HepG2 (cell line): Measurements from ENCODE around the gene KDM5B. TPM values are rescaled to one million over a fixed set of nuclear protein-coding genes. Genes with fewer than 3 reads are reported as not detected.
A peak's percentile ranks its signal among the peaks of the same experiment; 100 is the strongest.

ENCODE experiments used
- ATAC-seq: fragments of 200-7000 bp; cut with Tn5 transposase; 3 replicates; pipeline ENCODE4 v1.9.1; 2020; ENCODE audit warnings: mild to moderate bottlenecking, moderate library complexity
- BruUV-seq: library from RNA; stranded (reverse); fragments of 400-500 nt; replicated peaks from 2 replicates; lab custom pipeline; 2021; lab: Mats Ljungman, UMichigan
- CTCF ChIA-PET: fragments of 300-600 bp; formaldehyde crosslinking; extraction: SDS; loops from one replicate; lab custom pipeline; 2021; ENCODE audit warnings: low total read pairs, inconsistent platforms, low intra/inter-chr PET ratio; lab: Yijun Ruan, JAX
- POLR2A ChIA-PET: fragments of 350-600 bp; sonication (Branson Sonifier 250); formaldehyde crosslinking; loops from one replicate; lab custom pipeline; 2020; ENCODE audit warnings: antibody characterized with exemption, inconsistent platforms; lab: Yijun Ruan, JAX
- DNase-seq: peaks from one replicate; pipeline ENCODE4 v3.0.0-alpha.2; 2015; ENCODE audit warnings: low spot score
- FAIRE-seq: peaks from 3 replicates; lab custom pipeline; 2011; peaks lifted over from hg19 to GRCh38; lab: Jason Lieb, UNC
- H2AFZ ChIP-seq: one replicate; pipeline ENCODE4 v1.6.1; 2011; ENCODE audit warnings: low read length, inconsistent platforms
- H3K27ac ChIP-seq: fragments of 300-600 bp; 3 replicates; pipeline ENCODE4 v1.8.0; 2011; ENCODE audit warnings: mixed run types, mild to moderate bottlenecking, mixed read lengths, low read length, inconsistent platforms; ENCODE audit not compliant: insufficient read depth; ENCODE audit errors: extremely low read length
- H3K27me3 ChIP-seq, 2 experiments: fragments of 200-600 bp in 1 of 2; 2 replicates in 1 of 2; 3 replicates in 1 of 2; pipeline versions ENCODE4 v1.6.0 to v1.8.0; 2011; ENCODE audit warnings: low read length in 2 of 2, mild to moderate bottlenecking in 2 of 2, moderate library complexity in 2 of 2, inconsistent platforms in 1 of 2; ENCODE audit not compliant: insufficient read depth in 2 of 2, control insufficient read depth in 1 of 2
- H3K36me3 ChIP-seq, 2 experiments: fragments of 200-600 bp in 1 of 2; replicated peaks in 1 of 2; 2 replicates in 1 of 2; 3 replicates in 1 of 2; pipeline versions ENCODE4 v1.5.1 to v1.8.0; 2011; ENCODE audit warnings: low read length in 2 of 2, inconsistent platforms in 1 of 2; ENCODE audit not compliant: insufficient read depth in 2 of 2, control insufficient read depth in 1 of 2
- H3K4me1 ChIP-seq: 2 replicates; pipeline ENCODE4 v1.5.1; 2012; ENCODE audit warnings: low read length, inconsistent platforms; ENCODE audit not compliant: insufficient read depth
- H3K4me2 ChIP-seq: 2 replicates; pipeline ENCODE4 v1.6.0; 2011; ENCODE audit warnings: low read depth, low read length, inconsistent platforms
- H3K4me3 ChIP-seq, 3 experiments: fragments of 200-600 bp in 1 of 3; sonication (generic), shearing (Covaris generic) in 1 of 3; replicated peaks in 1 of 3; 2 replicates each; pipeline ENCODE4 v1.5.1; 2011 to 2016; ENCODE audit warnings: low read length in 3 of 3, inconsistent platforms in 2 of 3, low read depth in 2 of 3, mild to moderate bottlenecking in 2 of 3, control low read depth in 1 of 3, mixed read lengths in 1 of 3; ENCODE audit not compliant: insufficient read depth in 1 of 3
- H3K79me2 ChIP-seq: one replicate; pipeline ENCODE4 v1.6.1; 2011; ENCODE audit warnings: low read length, inconsistent platforms; ENCODE audit not compliant: insufficient read depth
- H3K9ac ChIP-seq: 2 replicates; pipeline ENCODE4 v1.6.0; 2011; ENCODE audit warnings: mild to moderate bottlenecking, low read depth, low read length, inconsistent platforms; ENCODE audit not compliant: insufficient read depth
- H3K9me3 ChIP-seq: 2 replicates; pipeline ENCODE4 v1.5.1; 2012; ENCODE audit warnings: mild to moderate bottlenecking, low read length
- H4K20me1 ChIP-seq: 2 replicates; pipeline ENCODE4 v1.6.0; 2011; ENCODE audit warnings: inconsistent platforms, mild to moderate bottlenecking, low read length, moderate library complexity; ENCODE audit not compliant: insufficient read depth
- FOSL2 ChIP-seq: sonication (generic); formaldehyde crosslinking; IDR thresholded peaks from 2 replicates; pipeline ENCODE4 v1.4.0; 2020; ENCODE audit warnings: missing genetic modification reagents
- HOXA9 ChIP-seq: sonication (generic); formaldehyde crosslinking; IDR thresholded peaks from 2 replicates; pipeline ENCODE4 v1.8.1; 2022; ENCODE audit warnings: missing genetic modification reagents, mild to moderate bottlenecking, moderate library complexity, borderline replicate concordance
- ZBTB20 ChIP-seq: sonication (generic); formaldehyde crosslinking; IDR thresholded peaks from 2 replicates; pipeline ENCODE4 v1.8.1; 2023; ENCODE audit warnings: missing genetic modification reagents, low read depth, mild to moderate bottlenecking, borderline replicate concordance
- ZNF629 ChIP-seq: sonication (generic); formaldehyde crosslinking; conservative IDR thresholded peaks from 2 replicates; pipeline ENCODE4 v1.5.0; 2020; ENCODE audit warnings: missing genetic modification reagents
- ZNF782 ChIP-seq: sonication (generic); formaldehyde crosslinking; IDR thresholded peaks from 2 replicates; pipeline ENCODE4 v1.4.0; 2020; ENCODE audit warnings: missing genetic modification reagents, mild to moderate bottlenecking, borderline replicate concordance
- whole genome bisulfite sequencing: methylation state at CpG from one replicate; pipeline ENCODE4 v1.1.6; 2017; ENCODE audit warnings: low lambda C conversion rate; 5-methylcytosine and 5-hydroxymethylcytosine counted together
- in situ Hi-C: cut with HindIII; loops from 2 replicates; pipeline ENCODE4 v1.10.0; 2017; ENCODE audit warnings: low pct_unique_long_range_greater_than_20kb; ENCODE audit not compliant: extremely low pct_ligation_motif_present
- intact Hi-C: fragments of 100-400 bp; cut with micrococcal nuclease; formaldehyde crosslinking; loops from one replicate; pipeline ENCODE4 v1.10.0; 2022; ENCODE audit not compliant: unreplicated experiment
- polyA plus RNA-seq, 8 experiments: library from polyadenylated mRNA; depleted of rRNA in 3 of 8; stranded (reverse) in 7 of 8; unstranded in 1 of 8; fragments of >200 nt; fragmentation: Illumina TruSeq in 4 of 8; extraction: Trizol in 4 of 8; gene quantifications; 2 replicates each; pipeline versions ENCODE4 v1.2.1 to v1.2.3, GENCODE V29; 2011 to 2016; ENCODE audit warnings: low read depth in 4 of 8, missing spikeins in 1 of 8, mixed read lengths in 1 of 8; ENCODE audit not compliant: insufficient read depth in 1 of 8
- total RNA-seq, 5 experiments: library from RNA; depleted of rRNA; stranded (reverse); fragments of >200 nt; fragmentation: Illumina TruSeq; extraction: Trizol; gene quantifications; 2 replicates each; pipeline ENCODE4 v1.2.3, GENCODE V29; 2016; ENCODE audit warnings: low read depth in 1 of 5
- TF ChIP-seq, protein P1 (sequence below): sonication (generic); formaldehyde crosslinking; IDR thresholded peaks from 2 replicates; pipeline ENCODE4 v1.5.1; 2020; ENCODE audit warnings: mild to moderate bottlenecking, missing genetic modification reagents
- TF ChIP-seq, protein P2 (sequence below): sonication (generic); formaldehyde crosslinking; IDR thresholded peaks from 2 replicates; pipeline ENCODE4 v1.4.0; 2020; ENCODE audit warnings: missing genetic modification reagents

The KDM5B gene
- total and polyA plus RNA-seq, 2 of the 13 experiments (the other 11 are each of a cell fraction or from before 2014, with no cell fraction given), result 34.2 to 35.4 TPM

DNA sequence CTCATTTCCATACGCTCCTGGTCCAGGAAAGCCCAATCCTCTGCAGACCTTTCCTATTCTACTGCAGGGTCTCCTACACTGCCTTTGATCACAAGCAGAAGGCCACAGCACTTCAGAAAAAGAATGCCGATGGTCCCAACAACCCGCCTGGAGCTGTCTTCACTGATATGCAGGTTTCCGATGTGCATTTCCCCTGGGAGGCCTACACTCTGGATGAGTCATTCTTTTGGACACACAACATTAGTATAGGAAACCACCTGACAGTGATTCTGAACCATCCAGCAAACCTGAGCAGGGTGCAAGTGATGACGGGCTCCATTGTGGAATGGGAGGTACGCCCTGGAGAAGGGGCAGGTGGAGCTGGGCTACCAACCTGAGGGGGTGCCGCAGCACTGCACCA, 17.5 kb upstream of the KDM5B start:
- WGBS, result 41% methylated on average over 7 of the region's 7 CpGs
- no peak overlapping the region for H3K4me2 ChIP-seq
- no TSS peak for BruUV-seq
- H3K27ac ChIP-seq, result no peak overlapping the region
- no peak overlapping the region for H2AFZ ChIP-seq
- ChIA-PET CTCF (no interaction called here), POLR2A (interaction anchor here (0.7 kb wide), 1 partner anchor 35 kb away, joined by 3 read pairs; no protein-coding TSS in a partner anchor)
- no peaks in the 10 kb centered on the region for H3K79me2 ChIP-seq
- intact Hi-C loops (no loop called here), in situ Hi-C loops (no loop called here)
- H3K27me3 ChIP-seq, result peaks cover 0 to 18% of the 10 kb centered on the region in 2 experiments; a peak in 2 of 5 replicates
- no peaks in the 10 kb centered on the region for H4K20me1 ChIP-seq
- ATAC-seq, result peak; percentile 43; the same call in 1 of the 3 replicates
- peaks cover 18% of the 10 kb centered on the region; the same call in 1 of the 2 replicates for H3K4me1 ChIP-seq
- FAIRE-seq, result no peak
- no peak overlapping the region for H3K4me3 ChIP-seq
- H3K9me3 ChIP-seq, result no peaks in the 10 kb centered on the region
- no peaks in the 10 kb centered on the region for H3K36me3 ChIP-seq
- H3K9ac ChIP-seq, result no peak overlapping the region
- TF ChIP-seq FOSL2 (CRISPR knock-in tag) (peak; percentile 36; the same call in 1 of the 2 replicates), ZNF629 (CRISPR knock-in tag) (no peak)
- TF ChIP-seq, all 625 proteins: peak for 1
- DNase-seq, result no peak

DNA sequence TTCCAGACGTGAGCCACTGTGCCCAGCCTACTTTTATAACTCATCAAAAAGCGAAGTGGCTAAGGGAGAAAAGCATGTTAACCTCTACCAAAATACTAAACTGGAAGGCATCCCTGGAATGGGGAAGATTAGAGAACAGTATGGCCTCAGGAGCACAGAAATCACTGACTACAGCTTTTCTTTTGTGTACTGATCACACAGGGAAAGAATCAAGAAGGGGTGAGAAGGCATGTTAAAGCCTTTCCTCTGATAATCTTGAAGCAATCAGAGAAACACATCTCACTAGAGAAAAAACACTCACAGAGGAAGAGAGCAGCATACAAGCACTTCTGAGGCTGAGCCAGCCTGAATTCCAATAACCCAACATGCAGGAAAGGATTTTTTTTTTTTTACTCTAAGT, 13.2 kb upstream of the KDM5B start:
- H2AFZ ChIP-seq, result no peak overlapping the region
- POLR2A ChIA-PET, result interaction anchor here (1.1 to 2.9 kb wide), 2 partner anchors 11 to 39 kb away, joined by 5 to 16 read pairs; partner anchors contain the start of gene PCAT6
- DNase-seq (no peak), FAIRE-seq (no peak), ATAC-seq (no peak)
- BruUV-seq, result no TSS peak
- no peaks in the 10 kb centered on the region for H3K36me3 ChIP-seq
- intact Hi-C loops, result no loop called here
- H4K20me1 ChIP-seq, result no peaks in the 10 kb centered on the region
- no peak overlapping the region for H3K27ac ChIP-seq
- no peak overlapping the region for H3K4me3 ChIP-seq
- TF ChIP-seq, protein P1, sequence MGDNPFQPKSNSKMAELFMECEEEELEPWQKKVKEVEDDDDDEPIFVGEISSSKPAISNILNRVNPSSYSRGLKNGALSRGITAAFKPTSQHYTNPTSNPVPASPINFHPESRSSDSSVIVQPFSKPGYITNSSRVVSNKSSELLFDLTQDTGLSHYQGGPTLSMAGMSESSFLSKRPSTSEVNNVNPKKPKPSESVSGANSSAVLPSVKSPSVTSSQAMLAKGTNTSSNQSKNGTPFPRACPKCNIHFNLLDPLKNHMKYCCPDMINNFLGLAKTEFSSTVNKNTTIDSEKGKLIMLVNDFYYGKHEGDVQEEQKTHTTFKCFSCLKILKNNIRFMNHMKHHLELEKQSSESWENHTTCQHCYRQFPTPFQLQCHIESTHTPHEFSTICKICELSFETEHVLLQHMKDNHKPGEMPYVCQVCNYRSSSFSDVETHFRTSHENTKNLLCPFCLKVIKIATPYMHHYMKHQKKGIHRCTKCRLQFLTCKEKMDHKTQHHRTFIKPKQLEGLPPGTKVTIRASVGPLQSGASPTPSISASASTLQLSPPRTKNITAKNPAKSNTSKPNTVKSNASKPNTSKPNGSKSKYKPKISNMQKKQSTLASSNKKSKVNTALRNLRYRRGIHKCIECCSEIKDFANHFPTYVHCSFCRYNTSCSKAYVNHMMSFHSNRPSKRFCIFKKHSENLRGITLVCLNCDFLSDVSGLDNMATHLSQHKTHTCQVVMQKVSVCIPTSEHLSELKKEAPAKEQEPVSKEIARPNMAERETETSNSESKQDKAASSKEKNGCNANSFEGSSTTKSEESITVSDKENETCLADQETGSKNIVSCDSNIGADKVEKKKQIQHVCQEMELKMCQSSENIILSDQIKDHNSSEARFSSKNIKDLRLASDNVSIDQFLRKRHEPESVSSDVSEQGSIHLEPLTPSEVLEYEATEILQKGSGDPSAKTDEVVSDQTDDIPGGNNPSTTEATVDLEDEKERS, result no peak
- TF ChIP-seq ZNF782 (CRISPR knock-in tag) (no peak), ZBTB20 (CRISPR knock-in tag) (no peak), HOXA9 (no peak)
- TF ChIP-seq, protein P2, sequence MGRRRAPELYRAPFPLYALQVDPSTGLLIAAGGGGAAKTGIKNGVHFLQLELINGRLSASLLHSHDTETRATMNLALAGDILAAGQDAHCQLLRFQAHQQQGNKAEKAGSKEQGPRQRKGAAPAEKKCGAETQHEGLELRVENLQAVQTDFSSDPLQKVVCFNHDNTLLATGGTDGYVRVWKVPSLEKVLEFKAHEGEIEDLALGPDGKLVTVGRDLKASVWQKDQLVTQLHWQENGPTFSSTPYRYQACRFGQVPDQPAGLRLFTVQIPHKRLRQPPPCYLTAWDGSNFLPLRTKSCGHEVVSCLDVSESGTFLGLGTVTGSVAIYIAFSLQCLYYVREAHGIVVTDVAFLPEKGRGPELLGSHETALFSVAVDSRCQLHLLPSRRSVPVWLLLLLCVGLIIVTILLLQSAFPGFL, result no peak
- TF ChIP-seq, all 625 proteins: peak for 0
- in situ Hi-C loops, result no loop called here
- Histone ChIP-seq H3K4me2 (peak overlapping the region; percentile 31; the same call in 1 of the 2 replicates), H3K9ac (no peak overlapping the region), H3K9me3 (no peaks in the 10 kb centered on the region), H3K79me2 (no peaks in the 10 kb centered on the region), H3K4me1 (peaks cover 13% of the 10 kb centered on the region; the same call in 1 of the 2 replicates), H3K27me3 (peaks cover 0 to 24% of the 10 kb centered on the region in 2 experiments; a peak in 2 of 5 replicates)
- 2% methylated on average over 2 of the region's 2 CpGs for WGBS
- CTCF ChIA-PET, result no interaction called here
